OCI-LY1 (cell line): ENCODE data around the gene ARF1.
A peak's percentile ranks its signal among the peaks of the same experiment; 100 is the strongest.

Experiments
- H2AFZ ChIP-seq: fragments of 200-600 bp; sonication (generic), shearing (Covaris generic); 2 replicates; pipeline ENCODE4 v1.6.0; 2014; ENCODE audit warnings: antibody characterized with exemption, mild to moderate bottlenecking, low read length
- H3F3A ChIP-seq: fragments of 200-600 bp; sonication (generic), shearing (Covaris generic); 2 replicates; pipeline ENCODE4 v1.6.0; 2014; ENCODE audit warnings: mild to moderate bottlenecking, antibody characterized with exemption, low read length, moderate library complexity; ENCODE audit not compliant: insufficient read depth
- H3K27ac ChIP-seq: fragments of 200-600 bp; sonication (generic); 2 replicates; pipeline ENCODE4 v1.5.1; 2014; ENCODE audit warnings: low read length, mixed run types, mild to moderate bottlenecking, low read depth; ENCODE audit not compliant: poor library complexity, severe bottlenecking
- H3K27me3 ChIP-seq: fragments of 200-600 bp; sonication (generic); 2 replicates; pipeline ENCODE4 v1.6.0; 2014; ENCODE audit warnings: antibody characterized with exemption, mild to moderate bottlenecking, low read length, moderate library complexity; ENCODE audit not compliant: insufficient read depth
- H3K36me3 ChIP-seq: fragments of 200-600 bp; sonication (generic); 2 replicates; pipeline ENCODE4 v1.6.1; 2014; ENCODE audit warnings: mild to moderate bottlenecking, antibody characterized with exemption, low read length, moderate library complexity, mixed read lengths; ENCODE audit not compliant: insufficient read depth
- H3K4me1 ChIP-seq: fragments of 200-600 bp; sonication (generic); 2 replicates; pipeline ENCODE4 v1.5.1; 2014; ENCODE audit warnings: mild to moderate bottlenecking, low read length, moderate library complexity; ENCODE audit not compliant: insufficient read depth, severe bottlenecking
- H3K4me2 ChIP-seq: fragments of 200-600 bp; sonication (generic), shearing (Covaris generic); 2 replicates; pipeline ENCODE4 v1.6.1; 2014; ENCODE audit warnings: low read length
- H3K4me3 ChIP-seq: fragments of 200-600 bp; sonication (generic); 2 replicates; pipeline ENCODE4 v1.5.1; 2014; ENCODE audit warnings: low read length, low read depth, mild to moderate bottlenecking, mixed read lengths; ENCODE audit not compliant: poor library complexity, severe bottlenecking
- H3K79me2 ChIP-seq: fragments of 200-600 bp; shearing (Covaris generic); 2 replicates; pipeline ENCODE4 v1.6.1; 2016; ENCODE audit warnings: mixed run types, low read length, mixed read lengths; ENCODE audit not compliant: insufficient read depth
- H3K9ac ChIP-seq: fragments of 200-600 bp; sonication (generic), shearing (Covaris generic); 2 replicates; pipeline ENCODE4 v1.6.1; 2014; ENCODE audit warnings: mild to moderate bottlenecking, low read length, mixed read lengths
- H3K9me2 ChIP-seq: fragments of 200-600 bp; sonication (generic), shearing (Covaris generic); 2 replicates; pipeline ENCODE4 v1.6.1; 2014; ENCODE audit warnings: low read depth, mild to moderate bottlenecking, low read length, mixed read lengths
- H3K9me3 ChIP-seq: fragments of 200-600 bp; shearing (Covaris generic); 2 replicates; pipeline ENCODE4 v1.6.1; 2014; ENCODE audit warnings: low read length, mixed read lengths
- H4K20me1 ChIP-seq: fragments of 200-600 bp; sonication (generic), shearing (Covaris generic); 2 replicates; pipeline ENCODE4 v1.6.0; 2016; ENCODE audit warnings: mild to moderate bottlenecking, low read length; ENCODE audit not compliant: insufficient read depth
- CTCF ChIP-seq: fragments of 200-600 bp; sonication (generic), shearing (Covaris generic); IDR thresholded peaks from 2 replicates; pipeline ENCODE4 v1.5.1; 2017; ENCODE audit warnings: mild to moderate bottlenecking, antibody characterized with exemption, low read length, moderate library complexity, mixed read lengths
- EZH2 ChIP-seq: fragments of 200-600 bp; sonication (generic), shearing (Covaris generic); IDR thresholded peaks from 2 replicates; pipeline ENCODE4 v1.8.0; 2017; ENCODE audit warnings: borderline replicate concordance, mixed run types, mild to moderate bottlenecking, antibody characterized with exemption, low read length, moderate library complexity, mixed read lengths

Gene ARF1

GRCh38 chr1:228082214-228082917, at the start of gene ARF1:
ARF1 (plus strand) TSS chr1:228082708; CDS start chr1:228097115, 14,407 bp downstream.
- H3K4me2 ChIP-seq = peak within 1 kb of the TSS; percentile 96
- H3K27me3 ChIP-seq = no peaks in the 10 kb centered on the region
- peaks cover 48% of the 10 kb centered on the region for H3K79me2 ChIP-seq
- H2AFZ ChIP-seq = no peak within 1 kb of the TSS
- peaks cover 49% of the 10 kb centered on the region for H3K4me1 ChIP-seq
- H3K9me3 ChIP-seq = no peaks in the 10 kb centered on the region
- peak within 1 kb of the TSS; percentile 99 for H3K9ac ChIP-seq
- H4K20me1 ChIP-seq = no peaks in the 10 kb centered on the region
- H3K36me3 ChIP-seq = no peaks in the 10 kb centered on the region; the same call in none of the 2 replicates
- no peaks in the 10 kb centered on the region for H3F3A ChIP-seq
- TF ChIP-seq CTCF = no peak
- TF ChIP-seq EZH2 = no peak
- peak within 1 kb of the TSS; percentile 92 for H3K4me3 ChIP-seq
- H3K27ac ChIP-seq = peak within 1 kb of the TSS; percentile 43
- no peaks in the 10 kb centered on the region for H3K9me2 ChIP-seq

- Histone ChIP-seq H3K36me3 (no peaks in the 10 kb centered on the region), H3K79me2 (no peaks in the 10 kb centered on the region), H3K9me2 (no peaks in the 10 kb centered on the region), H3K27me3 (peaks cover 3% of the 10 kb centered on the region; the same call in 1 of the 2 replicates), H3K4me2 (no peak overlapping the region), H3K9me3 (peaks cover 6% of the 10 kb centered on the region), H3K9ac (no peak overlapping the region), H3K4me3 (no peak overlapping the region), H2AFZ (no peak overlapping the region), H3K4me1 (no peaks in the 10 kb centered on the region), H3F3A (no peaks in the 10 kb centered on the region), H3K27ac (no peak overlapping the region), H4K20me1 (no peaks in the 10 kb centered on the region)
- no peak for TF ChIP-seq EZH2
- TF ChIP-seq CTCF = no peak
These were observed 49.1 kb upstream of the ARF1 start for GRCh38 chr1:228033376-228033775.

- Histone ChIP-seq H3K9ac (no peak overlapping the region), H2AFZ (no peak overlapping the region), H3K27me3 (peaks cover 3% of the 10 kb centered on the region; the same call in 1 of the 2 replicates), H4K20me1 (no peaks in the 10 kb centered on the region), H3K36me3 (no peaks in the 10 kb centered on the region), H3K4me2 (no peak overlapping the region), H3K4me1 (no peaks in the 10 kb centered on the region), H3K79me2 (no peaks in the 10 kb centered on the region), H3K9me2 (no peaks in the 10 kb centered on the region), H3K27ac (no peak overlapping the region), H3F3A (no peaks in the 10 kb centered on the region), H3K4me3 (no peak overlapping the region), H3K9me3 (peaks cover 6% of the 10 kb centered on the region)
- TF ChIP-seq CTCF (no peak), EZH2 (no peak)
These were observed 47.3 kb upstream of the ARF1 start for GRCh38 chr1:228034954-228035837.
